ENCODE measurements around the gene POLR2A. TPM values are rescaled to one million over a fixed set of nuclear protein-coding genes. Genes with fewer than 3 reads are reported as not detected.
A peak's percentile ranks its signal among the peaks of the same experiment; 100 is the strongest.

POLR2A gene
- total RNA-seq, 1 donor from 2014 or later, result 55.9 TPM

DNA sequence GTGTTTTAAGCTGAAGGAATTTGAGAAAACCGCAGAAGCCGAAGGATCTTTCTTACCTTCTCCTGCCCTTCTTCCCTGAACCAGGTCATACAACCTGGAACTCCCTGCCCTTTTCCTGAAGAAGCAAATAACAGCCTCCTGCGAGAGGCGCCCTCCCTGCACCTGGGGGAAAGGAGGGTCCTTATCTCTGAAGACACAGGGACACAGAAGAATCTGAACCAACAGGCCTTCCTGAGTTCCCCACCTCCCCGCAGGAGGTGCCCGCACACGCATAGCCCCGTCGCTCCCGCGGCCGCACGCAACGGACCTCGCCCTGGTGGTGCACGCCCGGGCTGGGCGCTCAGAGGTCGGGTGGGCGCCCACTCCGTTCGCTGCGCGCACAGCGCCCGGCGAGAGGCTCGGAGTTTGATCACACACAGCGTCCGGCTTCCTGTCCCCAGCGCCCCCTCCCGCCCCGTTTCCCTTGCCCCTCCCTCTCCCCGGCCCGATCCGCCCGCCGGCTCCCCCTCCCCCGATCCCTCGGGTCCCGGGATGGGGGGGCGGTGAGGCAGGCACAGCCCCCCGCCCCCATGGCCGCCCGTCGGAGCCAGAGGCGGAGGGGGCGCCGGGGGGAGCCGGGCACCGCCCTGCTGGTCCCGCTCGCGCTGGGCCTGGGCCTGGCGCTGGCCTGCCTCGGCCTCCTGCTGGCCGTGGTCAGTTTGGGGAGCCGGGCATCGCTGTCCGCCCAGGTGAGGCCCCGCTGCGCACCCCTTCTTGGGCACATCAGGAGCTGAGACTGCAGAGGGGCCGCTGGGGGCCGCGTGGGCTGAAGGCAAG, 64.6 kb downstream of the POLR2A start, which contains the start of gene TNFSF12:
Gene TNFSF12 (plus strand): TSS at position 474 of the 816 bp plus-strand sequence. CDS start 96 bp downstream, at position 570.
- peak; percentile 88 for ATAC-seq
- DNase-seq (ENCODE audit: low spot score), result peak; percentile 66

Other genes with a start within 250 kb of the POLR2A start
- 10.0 TPM for gene DVL2, start 249.8 kb upstream of the POLR2A start, total RNA-seq
- gene PHF23, start 244.9 kb upstream of the POLR2A start, total RNA-seq, result 16.5 TPM
- gene GABARAP, start 241.9 kb upstream of the POLR2A start, total RNA-seq, result 235 TPM
- gene CTDNEP1, start 232.6 kb upstream of the POLR2A start, total RNA-seq, result 35.1 TPM
- gene ELP5, start 232.2 kb upstream of the POLR2A start, total RNA-seq, result 27.5 TPM
- 20.5 TPM for gene CLDN7, start 221.9 kb upstream of the POLR2A start, total RNA-seq
- 0.48 TPM for gene SLC2A4, start 202.6 kb upstream of the POLR2A start, total RNA-seq
- 0.81 TPM for gene YBX2, start 189.7 kb upstream of the POLR2A start, total RNA-seq
- 242 TPM for gene EIF5A, start 176.7 kb upstream of the POLR2A start, total RNA-seq
- gene GPS2, start 169.0 kb upstream of the POLR2A start, total RNA-seq, result 21.2 TPM
- 17.0 TPM for gene NEURL4, start 155.0 kb upstream of the POLR2A start, total RNA-seq
- gene ACAP1, start 147.8 kb upstream of the POLR2A start, total RNA-seq, result 3.4 TPM
- gene KCTD11, start 132.2 kb upstream of the POLR2A start, total RNA-seq, result 2.6 TPM
- not detected for gene TMEM95, start 129.2 kb upstream of the POLR2A start, total RNA-seq
- gene TNK1, start 103.3 kb upstream of the POLR2A start, total RNA-seq, result 5.2 TPM
- 7.0 TPM for gene PLSCR3, start 89.8 kb upstream of the POLR2A start, total RNA-seq
- gene TMEM256, start 80.3 kb upstream of the POLR2A start, total RNA-seq, result 80.1 TPM
- gene NLGN2, start 76.5 kb upstream of the POLR2A start, total RNA-seq, result 3.9 TPM
- gene SPEM1, start 64.0 kb upstream of the POLR2A start, total RNA-seq, result not detected
- gene SPEM2, start 58.8 kb upstream of the POLR2A start, total RNA-seq, result not detected
- gene SPEM3, start 55.5 kb upstream of the POLR2A start, total RNA-seq, result not detected
- 4.0 TPM for gene TMEM102, start 48.9 kb upstream of the POLR2A start, total RNA-seq
- 0.86 TPM for gene FGF11, start 44.9 kb upstream of the POLR2A start, total RNA-seq
- 10.9 TPM for gene CHRNB1, start 39.3 kb upstream of the POLR2A start, total RNA-seq
- 7.9 TPM for gene ZBTB4, start 4.7 kb upstream of the POLR2A start, total RNA-seq
- gene SLC35G6, start 2.9 kb upstream of the POLR2A start, total RNA-seq, result not detected
- 9.3 TPM for gene TNFSF12, start 64.7 kb downstream of the POLR2A start, total RNA-seq
- 5.9 TPM for gene TNFSF13, start 74.4 kb downstream of the POLR2A start, total RNA-seq
- gene SENP3, start 77.6 kb downstream of the POLR2A start, total RNA-seq, result 14.1 TPM
- 44.2 TPM for gene CD68, start 95.3 kb downstream of the POLR2A start, total RNA-seq
- gene MPDU1, start 99.5 kb downstream of the POLR2A start, total RNA-seq, result 49.4 TPM
- 0.20 TPM for gene SOX15, start 105.7 kb downstream of the POLR2A start, total RNA-seq
- 19.0 TPM for gene FXR2, start 130.5 kb downstream of the POLR2A start, total RNA-seq
- 100 TPM for gene SAT2, start 143.5 kb downstream of the POLR2A start, total RNA-seq
- gene SHBG, start 145.8 kb downstream of the POLR2A start, total RNA-seq, result 4.6 TPM
- gene ATP1B2, start 166.6 kb downstream of the POLR2A start, total RNA-seq, result 1.3 TPM
- 13.6 TPM for gene TP53, start 203.1 kb downstream of the POLR2A start, total RNA-seq
- gene WRAP53, start 204.1 kb downstream of the POLR2A start, total RNA-seq, result 4.9 TPM
- 0.63 TPM for gene EFNB3, start 220.8 kb downstream of the POLR2A start, total RNA-seq
- 0.15 TPM for gene DNAH2, start 233.4 kb downstream of the POLR2A start, total RNA-seq

Data from left lobe of liver (tissue), 2 donors.